Rectal smooth muscle tissue (tissue), 1 donor: ENCODE results near the gene TEX22.

ENCODE experiments used
- H3K27ac ChIP-seq: one replicate; pipeline ENCODE4 v1.7.0; 2013; ENCODE audit warnings: low read depth, low read length, inconsistent platforms
- H3K27me3 ChIP-seq: one replicate; pipeline ENCODE4 v1.7.0; 2013; ENCODE audit warnings: low read length; ENCODE audit not compliant: control insufficient read depth, insufficient read depth
- H3K36me3 ChIP-seq: one replicate; pipeline ENCODE4 v1.7.0; 2013; ENCODE audit warnings: low read length; ENCODE audit not compliant: control insufficient read depth, insufficient read depth
- H3K4me1 ChIP-seq: one replicate; pipeline ENCODE4 v1.7.0; 2013; ENCODE audit warnings: low read length; ENCODE audit not compliant: control insufficient read depth, insufficient read depth
- H3K4me3 ChIP-seq: one replicate; pipeline ENCODE4 v1.7.0; 2013; ENCODE audit warnings: low read length
- H3K9ac ChIP-seq: one replicate; pipeline ENCODE4 v1.7.0; 2013; ENCODE audit warnings: low read length

The TEX22 gene

DNA sequence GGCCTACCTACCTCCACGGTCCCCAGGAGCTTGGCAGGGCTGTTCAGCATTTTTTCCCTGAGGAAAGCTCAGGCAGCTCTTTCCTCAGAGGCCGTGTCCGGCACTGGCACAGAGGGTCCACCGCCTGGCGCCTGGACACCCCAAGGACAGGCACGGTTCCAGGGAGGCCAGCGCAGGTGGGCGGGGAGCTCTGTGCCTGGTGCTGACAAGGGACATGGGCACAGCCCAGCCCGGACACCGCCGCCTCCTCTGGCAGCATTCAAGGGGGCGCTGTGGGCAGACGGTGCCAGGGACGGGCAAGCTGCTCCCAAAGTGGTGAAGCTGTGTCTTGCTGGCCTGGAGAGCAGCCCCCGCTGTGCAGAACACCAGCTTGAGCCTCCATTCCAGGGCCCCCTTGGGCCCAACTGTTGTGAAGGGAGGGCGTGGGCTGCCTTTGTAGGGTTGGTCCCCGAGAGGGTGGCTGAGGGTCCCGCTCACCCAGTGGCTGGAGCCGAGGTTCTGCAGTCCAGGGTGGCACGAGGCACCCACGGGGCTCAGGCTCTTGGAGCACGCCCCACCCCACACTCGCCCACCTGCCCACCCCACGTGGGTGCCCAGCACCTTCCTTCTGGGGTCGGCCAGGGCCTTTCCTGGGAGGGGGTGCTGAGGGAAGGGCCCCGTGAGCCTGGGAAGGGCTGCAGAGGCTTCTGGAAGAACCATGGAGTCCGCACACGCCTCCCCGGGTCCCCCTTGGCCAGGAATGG, 29.3 kb upstream of the TEX22 start:
- H3K27me3 ChIP-seq: no peaks in the 10 kb centered on the region
- H3K9ac ChIP-seq: no peak overlapping the region
- H3K4me1 ChIP-seq: no peaks in the 10 kb centered on the region
- no peaks in the 10 kb centered on the region for H3K36me3 ChIP-seq
- no peak overlapping the region for H3K27ac ChIP-seq
- H3K4me3 ChIP-seq: no peak overlapping the region

- no peaks in the 10 kb centered on the region for H3K4me1 ChIP-seq
- H3K9ac ChIP-seq: no peak overlapping the region
- no peaks in the 10 kb centered on the region for H3K27me3 ChIP-seq
- no peak overlapping the region for H3K4me3 ChIP-seq
- H3K27ac ChIP-seq: no peak overlapping the region
- no peaks in the 10 kb centered on the region for H3K36me3 ChIP-seq
Observed at GRCh38 chr14:105369653-105370040, 28.7 kb upstream of the TEX22 start.

DNA sequence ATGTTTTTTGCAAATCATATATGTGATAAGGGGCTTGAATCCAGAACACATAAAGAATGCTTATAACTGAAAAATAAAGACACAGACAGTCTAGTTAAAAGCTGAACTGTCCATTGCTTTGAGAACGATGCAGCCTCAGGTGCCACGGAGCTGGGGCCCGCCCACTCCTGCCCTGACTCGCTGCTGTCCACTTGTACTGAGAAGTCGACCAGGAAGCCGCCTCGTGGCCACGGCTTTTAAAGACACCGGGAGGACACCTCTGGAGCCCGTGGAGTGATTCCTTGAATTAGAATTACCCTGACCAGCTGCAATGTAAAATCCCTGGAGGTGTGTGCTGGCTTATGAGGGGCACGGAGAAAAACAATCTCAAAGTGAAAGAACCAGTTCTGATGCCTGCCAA, 23.9 kb upstream of the TEX22 start:
- no peak overlapping the region for H3K4me3 ChIP-seq
- H3K9ac ChIP-seq: no peak overlapping the region

GRCh38 chr14:105375635-105376057, 22.7 kb upstream of the TEX22 start:
- no peaks in the 10 kb centered on the region for H3K27me3 ChIP-seq
- no peak overlapping the region for H3K27ac ChIP-seq
- H3K9ac ChIP-seq: no peak overlapping the region
- H3K4me3 ChIP-seq: no peak overlapping the region
- H3K36me3 ChIP-seq: no peaks in the 10 kb centered on the region
- H3K4me1 ChIP-seq: no peaks in the 10 kb centered on the region

More for the DNA sequence above, 23.9 kb upstream of the TEX22 start:
- no peaks in the 10 kb centered on the region for H3K27me3 ChIP-seq
- H3K4me1 ChIP-seq: no peaks in the 10 kb centered on the region
- no peaks in the 10 kb centered on the region for H3K36me3 ChIP-seq
- H3K27ac ChIP-seq: no peak overlapping the region

DNA sequence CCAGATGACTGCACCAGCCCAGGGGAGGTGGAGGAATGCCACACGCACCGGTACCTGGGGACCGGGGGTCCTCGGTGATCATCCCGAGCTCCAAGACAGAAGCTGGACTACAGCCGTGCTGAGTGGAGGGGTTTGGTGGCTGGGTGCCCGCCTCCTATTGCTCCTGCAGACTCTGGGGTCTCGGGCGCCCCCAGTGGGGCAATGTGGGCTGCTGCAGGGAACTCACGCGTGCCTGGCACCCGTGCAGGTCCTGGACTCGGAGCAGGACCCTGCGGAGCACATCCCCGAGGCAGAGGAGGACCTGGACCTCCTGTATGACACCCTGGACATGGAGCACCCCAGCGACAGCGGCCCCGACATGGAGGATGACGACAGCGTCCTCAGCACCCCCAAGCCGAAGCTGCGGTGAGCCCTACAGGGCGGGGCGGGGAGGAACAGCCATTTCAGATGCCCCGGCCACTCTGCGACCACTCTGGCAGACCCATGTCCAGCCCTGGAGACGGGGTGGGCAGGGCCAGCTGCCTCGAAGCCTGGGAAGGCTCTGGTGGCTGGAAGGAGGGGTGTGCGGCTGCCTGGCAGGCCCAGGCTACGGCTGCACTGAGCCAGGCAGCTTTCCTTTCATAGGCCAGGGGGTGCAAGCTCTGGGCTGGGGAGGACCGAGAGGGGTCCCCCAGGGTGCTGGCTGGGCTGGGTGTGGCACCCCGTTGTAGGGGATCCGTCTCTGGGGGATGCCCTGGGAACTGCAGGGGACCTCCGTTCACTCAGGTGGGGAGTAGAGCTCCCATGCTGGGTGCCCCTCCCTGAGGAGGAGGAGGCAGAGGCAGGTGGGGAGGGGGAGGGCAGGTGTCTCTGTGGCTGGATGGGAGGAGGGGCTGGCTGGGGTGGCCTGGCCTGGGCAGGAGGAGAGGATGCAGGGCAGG, 21.6 kb upstream of the TEX22 start:
- no peak overlapping the region for H3K27ac ChIP-seq
- H3K9ac ChIP-seq: no peak overlapping the region
- H3K4me1 ChIP-seq: no peaks in the 10 kb centered on the region
- H3K36me3 ChIP-seq: no peaks in the 10 kb centered on the region
- H3K4me3 ChIP-seq: no peak overlapping the region
- H3K27me3 ChIP-seq: no peaks in the 10 kb centered on the region

DNA sequence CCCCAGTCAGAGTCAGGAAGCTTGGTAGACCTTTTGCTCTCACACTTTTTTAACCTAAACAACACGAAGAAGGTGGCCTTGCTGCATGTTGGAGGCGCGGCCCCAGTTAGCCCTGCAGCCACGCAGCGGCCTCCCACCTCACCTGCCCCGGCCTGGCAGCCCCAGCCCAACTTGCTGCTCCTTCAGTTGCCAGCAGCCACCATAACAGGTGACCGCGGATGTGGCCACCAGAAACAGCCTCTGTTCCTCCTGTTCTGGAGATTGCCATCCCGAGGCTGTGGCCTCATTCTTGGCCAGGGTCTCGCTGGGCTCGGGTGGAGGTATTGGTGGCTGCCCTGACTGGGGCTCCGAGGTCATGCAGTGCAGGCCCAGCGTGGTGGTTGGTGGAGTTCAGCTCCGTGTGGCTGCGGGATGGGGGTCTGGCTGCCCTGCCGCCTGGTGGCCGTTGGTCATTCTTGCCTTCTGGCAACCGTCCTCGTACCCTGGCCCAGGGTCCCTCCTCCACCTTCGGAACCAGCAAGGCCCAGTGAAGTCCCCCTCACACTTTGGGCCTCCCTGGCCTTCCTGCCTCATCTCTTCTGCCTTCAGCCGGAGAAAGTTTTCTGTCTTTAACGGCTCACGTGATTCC, 20.7 kb upstream of the TEX22 start:
- H3K4me3 ChIP-seq: no peak overlapping the region
- H3K9ac ChIP-seq: no peak overlapping the region
- no peak overlapping the region for H3K27ac ChIP-seq
- no peaks in the 10 kb centered on the region for H3K4me1 ChIP-seq
- no peaks in the 10 kb centered on the region for H3K27me3 ChIP-seq
- no peaks in the 10 kb centered on the region for H3K36me3 ChIP-seq

- Histone ChIP-seq H3K4me1 (no peaks in the 10 kb centered on the region), H3K9ac (no peak overlapping the region), H3K4me3 (no peak overlapping the region), H3K27ac (no peak overlapping the region), H3K27me3 (no peaks in the 10 kb centered on the region), H3K36me3 (peaks cover 5% of the 10 kb centered on the region)
Observed at GRCh38 chr14:105378199-105378598, 20.1 kb upstream of the TEX22 start.

- Histone ChIP-seq H3K4me3 (no peak overlapping the region), H3K9ac (no peak overlapping the region), H3K27me3 (no peaks in the 10 kb centered on the region), H3K36me3 (peaks cover 8% of the 10 kb centered on the region), H3K27ac (no peak overlapping the region), H3K4me1 (no peaks in the 10 kb centered on the region)
Observed at GRCh38 chr14:105378873-105379685, 19.3 kb upstream of the TEX22 start.

GRCh38 chr14:105379946-105380345, 18.4 kb upstream of the TEX22 start:
- Histone ChIP-seq H3K4me1 (no peaks in the 10 kb centered on the region), H3K4me3 (no peak overlapping the region), H3K27me3 (no peaks in the 10 kb centered on the region), H3K27ac (no peak overlapping the region), H3K36me3 (peaks cover 8% of the 10 kb centered on the region), H3K9ac (no peak overlapping the region)

DNA sequence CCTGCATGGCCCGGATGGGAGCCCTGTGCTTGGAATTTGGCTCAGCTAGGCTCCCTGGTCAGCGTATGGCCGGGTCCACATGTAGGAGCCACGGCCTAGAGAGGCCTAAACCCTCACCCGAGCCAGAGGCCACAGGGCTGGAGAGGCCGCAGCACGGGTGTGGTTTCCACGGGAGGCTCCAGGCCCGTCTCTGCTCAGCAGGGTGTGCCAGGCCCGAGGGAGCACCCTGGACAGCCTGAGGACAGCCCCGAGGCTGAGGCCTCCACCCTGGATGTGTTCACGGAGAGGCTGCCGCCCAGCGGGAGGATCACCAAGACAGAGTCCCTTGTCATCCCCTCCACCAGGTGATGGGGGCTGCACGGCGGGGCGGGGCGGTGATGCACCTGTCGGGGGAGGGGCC, 17.6 kb upstream of the TEX22 start:
- no peaks in the 10 kb centered on the region for H3K27me3 ChIP-seq
- peaks cover 8% of the 10 kb centered on the region for H3K36me3 ChIP-seq
- H3K9ac ChIP-seq: no peak overlapping the region
- no peak overlapping the region for H3K4me3 ChIP-seq
- H3K4me1 ChIP-seq: no peaks in the 10 kb centered on the region
- H3K27ac ChIP-seq: no peak overlapping the region

GRCh38 chr14:105381446-105382342, 16.6 kb upstream of the TEX22 start:
- Histone ChIP-seq H3K27me3 (no peaks in the 10 kb centered on the region), H3K4me1 (no peaks in the 10 kb centered on the region), H3K36me3 (peaks cover 8% of the 10 kb centered on the region), H3K4me3 (no peak overlapping the region), H3K27ac (no peak overlapping the region), H3K9ac (no peak overlapping the region)
